ENCODE results near the gene ITPK1.

DNA sequence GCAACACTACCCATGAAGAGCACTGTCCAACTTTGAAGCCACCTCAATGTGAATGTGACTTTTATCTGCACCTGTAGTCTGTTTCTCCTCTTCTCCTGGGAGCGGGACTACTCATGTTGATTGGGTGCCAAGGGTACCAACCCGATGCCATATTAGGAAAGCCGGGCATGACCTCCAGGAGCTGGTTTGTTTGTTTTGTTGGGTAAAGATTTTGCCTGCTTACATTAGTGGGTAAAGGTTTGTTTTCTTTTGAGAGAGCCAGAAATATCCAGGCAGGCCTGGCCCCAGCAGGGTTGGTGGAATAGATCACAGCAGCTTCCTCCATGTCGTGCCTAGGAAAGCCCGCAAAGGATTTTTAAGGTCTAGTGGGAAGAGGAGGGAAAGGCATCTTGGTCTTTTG lies 19.7 kb upstream of the ITPK1 start:
- TF ChIP-seq POLR2AphosphoS5 (IDR thresholded peaks at IDR 0.05), result peak in 1 of 3 donors; percentile 33
- no peak for TF ChIP-seq POLR2A (IDR thresholded peaks at IDR 0.05)

Measured in stomach (tissue), 4 donors.